ENCODE measurements around the gene MEX3A. TPM values are rescaled to one million over a fixed set of nuclear protein-coding genes. Genes with fewer than 3 reads are reported as not detected.

MEX3A gene
- total RNA-seq, 6 donors from 2014 or later, result 0.26 to 2.0 (median 1.00) TPM; not detected in 1

GRCh38 chr1:156065871-156066270 lies 16.4 kb downstream of the MEX3A start:
- no peak overlapping the region for H3K27ac ChIP-seq
- H3K4me1 ChIP-seq, result peaks cover 0 to 10% (median 0%) of the 10 kb centered on the region in 4 donors
- peaks cover 0 to 6% (median 1%) of the 10 kb centered on the region in 4 donors for H3K36me3 ChIP-seq
- no peak overlapping the region for H3K4me3 ChIP-seq
- ATAC-seq (ENCODE audit: low FRiP score in 2 of 2) (no peak), DNase-seq (no peak)
- TF ChIP-seq POLR2AphosphoS5 (IDR thresholded peaks at IDR 0.05) (no peak), CTCF (IDR thresholded peaks at IDR 0.05) (no peak)
- H3K9me3 ChIP-seq, result no peaks in the 10 kb centered on the region
- no peaks in the 10 kb centered on the region for H3K27me3 ChIP-seq
- WGBS, 2 donors, result 78 to 87% methylated on average over 16 of the region's 16 CpGs

- ATAC-seq (ENCODE audit: low FRiP score in 2 of 2) (no peak), DNase-seq (no peak)
- Histone ChIP-seq H3K36me3 (peaks cover 0 to 6% (median 1%) of the 10 kb centered on the region in 4 donors), H3K4me3 (no peak overlapping the region), H3K27ac (no peak overlapping the region), H3K4me1 (peaks cover 0 to 10% (median 0%) of the 10 kb centered on the region in 4 donors), H3K9me3 (no peaks in the 10 kb centered on the region), H3K27me3 (no peaks in the 10 kb centered on the region)
- 82 to 87% methylated on average over 3 of the region's 3 CpGs for WGBS, 2 donors
- TF ChIP-seq POLR2A (IDR thresholded peaks at IDR 0.05) (no peak), CTCF (IDR thresholded peaks at IDR 0.05) (no peak), POLR2AphosphoS5 (IDR thresholded peaks at IDR 0.05) (no peak), EP300 (IDR thresholded peaks at IDR 0.05) (no peak)
Observed at GRCh38 chr1:156065212-156065611, 17.1 kb downstream of the MEX3A start.

GRCh38 chr1:156064615-156065014 lies 17.6 kb downstream of the MEX3A start:
- H3K27ac ChIP-seq, result no peak overlapping the region
- WGBS, 2 donors, result 97 to 100% methylated on average over 2 of the region's 2 CpGs
- no peaks in the 10 kb centered on the region for H3K9me3 ChIP-seq
- peaks cover 0 to 10% (median 0%) of the 10 kb centered on the region in 4 donors for H3K4me1 ChIP-seq
- H3K36me3 ChIP-seq, result peaks cover 0 to 3% (median under 1%) of the 10 kb centered on the region in 4 donors
- no peak overlapping the region for H3K4me3 ChIP-seq
- TF ChIP-seq POLR2AphosphoS5 (IDR thresholded peaks at IDR 0.05) (no peak), EP300 (IDR thresholded peaks at IDR 0.05) (no peak), CTCF (IDR thresholded peaks at IDR 0.05) (no peak), POLR2A (IDR thresholded peaks at IDR 0.05) (no peak)
- DNase-seq, result no peak
- ATAC-seq (ENCODE audit: low FRiP score in 2 of 2), result no peak
- no peaks in the 10 kb centered on the region for H3K27me3 ChIP-seq

GRCh38 chr1:156063997-156064285 lies 18.3 kb downstream of the MEX3A start:
- DNase-seq, result no peak
- Histone ChIP-seq H3K27ac (no peak overlapping the region), H3K36me3 (peaks cover 0 to 3% (median 0%) of the 10 kb centered on the region in 4 donors), H3K9me3 (no peaks in the 10 kb centered on the region), H3K4me1 (peaks cover 0 to 10% (median 0%) of the 10 kb centered on the region in 4 donors), H3K27me3 (no peaks in the 10 kb centered on the region), H3K4me3 (no peak overlapping the region)
- no peak for TF ChIP-seq POLR2A (IDR thresholded peaks at IDR 0.05)
- TF ChIP-seq CTCF (IDR thresholded peaks at IDR 0.05), result no peak
- TF ChIP-seq EP300 (IDR thresholded peaks at IDR 0.05), result no peak
- no peak for TF ChIP-seq POLR2AphosphoS5 (IDR thresholded peaks at IDR 0.05)
- ATAC-seq (ENCODE audit: low FRiP score in 2 of 2), result no peak
- WGBS, 2 donors, result 67 to 82% methylated on average over 2 of the region's 2 CpGs

GRCh38 chr1:156062189-156062588 lies 20.1 kb downstream of the MEX3A start:
- Histone ChIP-seq H3K4me1 (peaks cover 0 to 10% (median 0%) of the 10 kb centered on the region in 4 donors), H3K27me3 (no peaks in the 10 kb centered on the region), H3K27ac (peak overlapping the region in 3 of 4 donors; percentile 7 to 70 (median 25)), H3K9me3 (no peaks in the 10 kb centered on the region), H3K4me3 (peak overlapping the region in 3 of 4 donors; percentile 38 to 54 (median 51)), H3K36me3 (peaks cover 0 to 11% (median 6%) of the 10 kb centered on the region in 4 donors)
- WGBS, 2 donors, result 61 to 68% methylated on average over 3 of the region's 3 CpGs
- TF ChIP-seq CTCF (IDR thresholded peaks at IDR 0.05) (no peak), POLR2A (IDR thresholded peaks at IDR 0.05) (no peak), POLR2AphosphoS5 (IDR thresholded peaks at IDR 0.05) (no peak), EP300 (IDR thresholded peaks at IDR 0.05) (no peak)
- DNase-seq, result peak in 1 of 2 donors; percentile 35
- no peak for ATAC-seq (ENCODE audit: low FRiP score in 2 of 2)
